IMR-90 (cell line): ENCODE measurements around the gene SYT6. TPM values are rescaled to one million over a fixed set of nuclear protein-coding genes. Genes with fewer than 3 reads are reported as not detected.

Experiments
- ATAC-seq: fragments of 200-7000 bp; cut with Tn5 transposase; 2 replicates; pipeline ENCODE4 v1.9.1; 2020; ENCODE audit warnings: low read depth, mild to moderate bottlenecking, moderate library complexity
- BruUV-seq: library from RNA; stranded (reverse); fragments of 400-500 nt; replicated peaks from 2 replicates; lab custom pipeline; 2021; lab: Mats Ljungman, UMichigan
- CTCF ChIA-PET: fragments of 300-600 bp; formaldehyde crosslinking; extraction: SDS; loops from one replicate; lab custom pipeline; 2021; ENCODE audit warnings: antibody characterized with exemption; lab: Yijun Ruan, JAX
- POLR2A ChIA-PET: fragments of 300-600 bp; sonication (Branson Sonifier 250); formaldehyde crosslinking; loops from one replicate; lab custom pipeline; 2022; ENCODE audit warnings: antibody characterized with exemption; ENCODE audit not compliant: unreplicated experiment; lab: Charles Lee
- DNase-seq: peaks from one replicate; pipeline ENCODE4 v3.0.0; 2013
- H2AFZ ChIP-seq: replicated peaks from 2 replicates; pipeline ENCODE3; 2013; ENCODE audit warnings: low read length, mild to moderate bottlenecking; ENCODE audit not compliant: poor library complexity
- H2AK5ac ChIP-seq: 2 replicates; pipeline ENCODE4 v1.6.1; 2013; ENCODE audit warnings: low read depth, low read length, inconsistent platforms
- H2AK9ac ChIP-seq: replicated peaks from 2 replicates; pipeline ENCODE3; 2013; ENCODE audit warnings: mild to moderate bottlenecking, low read depth, low read length, moderate library complexity; ENCODE audit not compliant: poor library complexity
- H2BK120ac ChIP-seq: 2 replicates; pipeline ENCODE4 v1.6.1; 2013; ENCODE audit warnings: low read depth, low read length, inconsistent platforms
- H2BK15ac ChIP-seq: 3 replicates; pipeline ENCODE4 v1.6.1; 2013; ENCODE audit warnings: low read depth, low read length, inconsistent platforms
- H2BK20ac ChIP-seq: 2 replicates; pipeline ENCODE4 v1.6.1; 2013; ENCODE audit warnings: low read depth, mild to moderate bottlenecking, inconsistent platforms, low read length, moderate library complexity
- H2BK5ac ChIP-seq: 2 replicates; pipeline ENCODE4 v1.6.1; 2013; ENCODE audit warnings: mild to moderate bottlenecking, low read depth, low read length, inconsistent platforms; ENCODE audit not compliant: poor library complexity, severe bottlenecking
- H3K14ac ChIP-seq: replicated peaks from 2 replicates; pipeline ENCODE4 v1.6.1; 2013; ENCODE audit warnings: low read depth, low read length, inconsistent platforms
- H3K18ac ChIP-seq: 2 replicates; pipeline ENCODE4 v1.6.1; 2013; ENCODE audit warnings: low read depth, low read length, control low read depth
- H3K23ac ChIP-seq: 2 replicates; pipeline ENCODE4 v1.6.1; 2013; ENCODE audit warnings: low read depth, low read length, inconsistent platforms
- H3K27ac ChIP-seq: 2 replicates; pipeline ENCODE4 v1.5.1; 2013; ENCODE audit warnings: mild to moderate bottlenecking, control low read depth, low read length; ENCODE audit not compliant: insufficient read depth
- H3K27me3 ChIP-seq: 2 replicates; pipeline ENCODE4 v1.6.1; 2013; ENCODE audit warnings: low read length; ENCODE audit not compliant: control insufficient read depth, insufficient read depth
- H3K36me3 ChIP-seq: 2 replicates; pipeline ENCODE4 v1.6.1; 2013; ENCODE audit warnings: low read length, mixed read lengths; ENCODE audit not compliant: control insufficient read depth, insufficient read depth
- H3K4ac ChIP-seq: 2 replicates; pipeline ENCODE4 v1.6.1; 2013; ENCODE audit warnings: low read depth, low read length, inconsistent platforms
- H3K4me1 ChIP-seq: 2 replicates; pipeline ENCODE4 v1.6.1; 2013; ENCODE audit warnings: low read length, mixed read lengths; ENCODE audit not compliant: control insufficient read depth, insufficient read depth
- H3K4me2 ChIP-seq: 2 replicates; pipeline ENCODE4 v1.6.1; 2013; ENCODE audit warnings: low read depth, mild to moderate bottlenecking, control low read depth, low read length, moderate library complexity
- H3K4me3 ChIP-seq: 2 replicates; pipeline ENCODE4 v1.5.1; 2013; ENCODE audit warnings: low read depth, mild to moderate bottlenecking, control low read depth, low read length, moderate library complexity; ENCODE audit not compliant: insufficient read depth
- H3K56ac ChIP-seq: 2 replicates; pipeline ENCODE4 v1.6.1; 2013; ENCODE audit warnings: low read length, inconsistent platforms; ENCODE audit not compliant: insufficient read depth; ENCODE audit errors: extremely low read depth
- H3K79me1 ChIP-seq, 2 experiments: 2 replicates each; pipeline ENCODE4 v1.6.1; 2013; ENCODE audit warnings: low read length in 2 of 2, inconsistent platforms in 1 of 2, low read depth in 1 of 2
- H3K9ac ChIP-seq: 2 replicates; pipeline ENCODE4 v1.6.1; 2013; ENCODE audit warnings: low read depth, low read length, control low read depth
- H3K9me1 ChIP-seq: 2 replicates; pipeline ENCODE4 v1.6.1; 2013; ENCODE audit warnings: low read length, inconsistent platforms; ENCODE audit not compliant: insufficient read depth
- H3K9me3 ChIP-seq: 2 replicates; pipeline ENCODE4 v1.6.1; 2013; ENCODE audit warnings: low read length; ENCODE audit not compliant: control insufficient read depth, insufficient read depth
- H4K20me1 ChIP-seq: 2 replicates; pipeline ENCODE4 v1.6.1; 2013; ENCODE audit warnings: low read length, inconsistent platforms; ENCODE audit not compliant: insufficient read depth
- H4K5ac ChIP-seq: 2 replicates; pipeline ENCODE4 v1.6.1; 2013; ENCODE audit warnings: mild to moderate bottlenecking, low read depth, low read length, control low read depth
- H4K8ac ChIP-seq, 2 experiments: 2 replicates each; pipeline ENCODE4 v1.6.1; 2013; ENCODE audit warnings: low read depth in 2 of 2, low read length in 2 of 2, control low read depth in 1 of 2, inconsistent platforms in 1 of 2
- H4K91ac ChIP-seq: 2 replicates; pipeline ENCODE4 v1.6.1; 2013; ENCODE audit warnings: low read depth, low read length, inconsistent platforms; ENCODE audit not compliant: insufficient read depth
- CEBPB ChIP-seq: IDR thresholded peaks from 2 replicates; pipeline ENCODE4 v1.6.1; 2012; ENCODE audit warnings: low read depth, low read length, improper control_type of control experiment
- ELK1 ChIP-seq: fragments of 150-350 bp; IDR thresholded peaks from 2 replicates; pipeline ENCODE4 v1.6.1; 2016; ENCODE audit warnings: low read depth, mild to moderate bottlenecking, low read length, moderate library complexity, borderline replicate concordance
- FOS ChIP-seq: fragments of 150-350 bp; IDR thresholded peaks from 2 replicates; pipeline ENCODE4 v1.6.1; 2016; ENCODE audit warnings: low read depth, low read length
- MAFK ChIP-seq: IDR thresholded peaks from 2 replicates; pipeline ENCODE4 v1.6.1; 2012; ENCODE audit warnings: low read depth, low read length, improper control_type of control experiment
- MAZ ChIP-seq: IDR thresholded peaks from 2 replicates; pipeline ENCODE4 v1.6.1; 2012; ENCODE audit warnings: low read depth, mild to moderate bottlenecking, low read length, improper control_type of control experiment, moderate library complexity, borderline replicate concordance
- MXI1 ChIP-seq: IDR thresholded peaks from 2 replicates; pipeline ENCODE4 v1.6.1; 2012; ENCODE audit warnings: low read depth, mild to moderate bottlenecking, low read length, moderate library complexity, borderline replicate concordance
- RAD21 ChIP-seq: IDR thresholded peaks from 2 replicates; pipeline ENCODE4 v1.6.1; 2012; ENCODE audit warnings: low read length, improper control_type of control experiment
- RCOR1 ChIP-seq: IDR thresholded peaks from 2 replicates; pipeline ENCODE4 v1.6.1; 2012; ENCODE audit warnings: mild to moderate bottlenecking, low read length, improper control_type of control experiment; ENCODE audit not compliant: insufficient replicate concordance
- SMC3 ChIP-seq: fragments of 150-350 bp; IDR thresholded peaks from 2 replicates; pipeline ENCODE4 v1.6.1; 2016; ENCODE audit warnings: low read depth, mild to moderate bottlenecking, antibody characterized with exemption, low read length, moderate library complexity
- USF2 ChIP-seq: fragments of 150-350 bp; IDR thresholded peaks from 2 replicates; pipeline ENCODE4 v1.6.1; 2017; ENCODE audit warnings: mild to moderate bottlenecking, antibody characterized with exemption, low read length, low read depth
- WGBS, 2 experiments: methylation state at CpG; one replicate each; pipeline versions ENCODE4 v1.1.5 to v1.1.7; 2013; ENCODE audit warnings: missing lambda C conversion rate in 2 of 2; ENCODE audit not compliant: insufficient read length in 1 of 2; ENCODE audit errors: extremely low coverage in 2 of 2; 5-methylcytosine and 5-hydroxymethylcytosine counted together
- dilution Hi-C: fragments of 300-500 bp; cut with HindIII; formaldehyde crosslinking; loops from one replicate; pipeline ENCODE4 v1.14.3; 2018; ENCODE audit warnings: low sequenced_read_pairs; ENCODE audit not compliant: unreplicated experiment
- in situ Hi-C: fragments of 300-500 bp; cut with MboI; formaldehyde crosslinking; loops from 3 replicates; pipeline ENCODE4 v1.14.3; 2019; ENCODE audit warnings: low sequenced_read_pairs, inconsistent platforms, mixed read lengths
- intact Hi-C: fragments of 100-400 bp; cut with micrococcal nuclease; formaldehyde crosslinking; loops from 2 replicates; pipeline ENCODE4 v1.10.0; 2022
- polyA plus RNA-seq, 3 experiments: library from polyadenylated mRNA; depleted of rRNA; stranded (reverse); fragments of >200 nt; gene quantifications; 2 replicates each; pipeline ENCODE4 v1.2.3, GENCODE V29; 2012; ENCODE audit warnings: low replicate concordance in 1 of 3
- total RNA-seq: library from RNA; depleted of rRNA; stranded (reverse); fragments of >200 nt; gene quantifications from 2 replicates; pipeline ENCODE4 v1.2.3, GENCODE V29; 2012

SYT6 gene
- total and polyA plus RNA-seq, 2 of the 4 experiments (the other 2 are of a cell fraction): not detected

- no peak overlapping the region for H2AK5ac ChIP-seq
- H3K56ac ChIP-seq: no peak overlapping the region
- H2BK20ac ChIP-seq: no peak overlapping the region
- H3K14ac ChIP-seq: no peak overlapping the region
- H3K4me3 ChIP-seq: no peak overlapping the region
- ChIA-PET POLR2A (no interaction called here), CTCF (interaction anchor here (0.7 kb wide), 1 partner anchor 154 kb away, joined by 3 read pairs; no protein-coding TSS in a partner anchor)
- no peak overlapping the region for H2AK9ac ChIP-seq
- no peaks in the 10 kb centered on the region for H4K20me1 ChIP-seq
- H3K4me2 ChIP-seq: no peak overlapping the region
- H3K23ac ChIP-seq: no peak overlapping the region
- H3K27me3 ChIP-seq: peaks cover 9% of the 10 kb centered on the region
- BruUV-seq: no TSS peak
- no peak overlapping the region for H2AFZ ChIP-seq
- H2BK120ac ChIP-seq: no peak overlapping the region
- H3K18ac ChIP-seq: no peak overlapping the region
- H4K91ac ChIP-seq: no peak overlapping the region
- no peaks in the 10 kb centered on the region for H3K4me1 ChIP-seq
- 17% methylated on average over 1 of the region's 7 CpGs; no CpG with 5 or more reads in 1 of the 2 experiments for WGBS, 2 experiments
- no peaks in the 10 kb centered on the region for H3K79me1 ChIP-seq
- no peak overlapping the region for H3K27ac ChIP-seq
- no peak overlapping the region for H2BK15ac ChIP-seq
- no peak overlapping the region for H4K8ac ChIP-seq
- H3K9me1 ChIP-seq: no peaks in the 10 kb centered on the region
- no peak overlapping the region for H4K5ac ChIP-seq
- TF ChIP-seq FOS (no peak), MAZ (no peak), MXI1 (no peak), ELK1 (no peak), RCOR1 (no peak), MAFK (no peak), SMC3 (no peak), USF2 (no peak), RAD21 (no peak), CEBPB (no peak)
- no peaks in the 10 kb centered on the region for H3K36me3 ChIP-seq
- no peaks in the 10 kb centered on the region for H3K9me3 ChIP-seq
- intact Hi-C loops (loop anchor here (2.0 kb wide), 1 partner anchor 152 kb away; the partner anchor contains the start of gene OLFML3), in situ Hi-C loops (no loop called here), dilution Hi-C loops (no loop called here)
- H2BK5ac ChIP-seq: no peak overlapping the region
- DNase-seq (no peak), ATAC-seq (no peak)
- H3K9ac ChIP-seq: no peak overlapping the region
- H3K4ac ChIP-seq: no peak overlapping the region
Observed at GRCh38 chr1:114130846-114131525, 22.7 kb downstream of the SYT6 start.
